Gastrocnemius medialis (tissue), 4 donors: ENCODE results near the gene PNPLA6. TPM values are rescaled to one million over a fixed set of nuclear protein-coding genes. Genes with fewer than 3 reads are reported as not detected.

Experiments
- ATAC-seq, 2 donors: fragments of 150-250 bp; one replicate each; pipeline ENCODE4 v1.9.1; 2016
- DNase-seq, 2 donors: peaks; one replicate each; pipeline ENCODE4 v3.0.0-alpha.2; 2019
- H3K27ac ChIP-seq, 4 donors: fragments of 200-600 bp; sonication (generic); 1 replicate in 1 of 4; 2 replicates in 3 of 4; pipeline ENCODE4 v1.5.1; 2016 to 2018; ENCODE audit warnings: mild to moderate bottlenecking in 2 of 4, moderate library complexity in 1 of 4
- H3K27me3 ChIP-seq, 3 donors: fragments of 200-600 bp; sonication (generic) in 2 of 3; 1 replicate in 1 of 3; 2 replicates in 2 of 3; pipeline versions ENCODE4 v1.5.1 to v1.6.0; 2016 to 2019; ENCODE audit warnings: mild to moderate bottlenecking in 1 of 3, moderate library complexity in 1 of 3
- H3K36me3 ChIP-seq, 2 donors: fragments of 200-600 bp; sonication (generic) in 1 of 2; one replicate each; pipeline ENCODE4 v1.5.1; 2017 to 2018
- H3K4me1 ChIP-seq, 2 donors: fragments of 200-600 bp; sonication (generic) in 1 of 2; one replicate each; pipeline ENCODE4 v1.5.1; 2016 to 2017; ENCODE audit warnings: mild to moderate bottlenecking in 2 of 2
- H3K4me3 ChIP-seq, 4 donors: fragments of 200-600 bp; sonication (generic) in 3 of 4; 1 replicate in 1 of 4; 2 replicates in 3 of 4; pipeline ENCODE4 v1.5.1; 2016 to 2019; ENCODE audit warnings: mild to moderate bottlenecking in 2 of 4
- H3K9me3 ChIP-seq, 3 donors: fragments of 200-600 bp; sonication (generic) in 2 of 3; 1 replicate in 1 of 3; 2 replicates in 2 of 3; pipeline ENCODE4 v1.5.1; 2016 to 2019
- POLR2A ChIP-seq, 2 donors: fragments of 450-650 bp; IDR thresholded peaks; one replicate each; pipeline ENCODE4 v1.6.1; 2017; ENCODE audit warnings: antibody characterized with exemption in 2 of 2, mild to moderate bottlenecking in 2 of 2, moderate library complexity in 2 of 2
- in situ Hi-C, 4 donors: fragments of 200-750 bp; cut with MboI; loops; one replicate each; pipeline versions ENCODE4 v1.15.0 to v1.8.0; 2017; ENCODE audit warnings: low sequenced_read_pairs in 4 of 4
- intact Hi-C: fragments of 100-400 bp; cut with DNase I; formaldehyde crosslinking; loops from one replicate; pipeline ENCODE4 v1.15.1; 2023; ENCODE audit warnings: low total_unique reads
- total RNA-seq, 4 donors: library from RNA; depleted of rRNA; stranded (reverse); fragments of >200 nt; gene quantifications; one replicate each; pipeline versions ENCODE4 v1.1.0 to v1.2.3, GENCODE V29; 2016
- TF ChIP-seq, protein P1 (sequence below), 5 experiments: fragments of 450-650 bp in 3 of 5; fragments of 200-600 bp in 2 of 5; sonication (generic) in 2 of 5; IDR thresholded peaks in 4 of 5; conservative IDR thresholded peaks in 1 of 5; 1 replicate in 4 of 5; 2 replicates in 1 of 5; pipeline ENCODE4 v1.5.1; 2016 to 2019; ENCODE audit warnings: antibody characterized with exemption in 5 of 5, mild to moderate bottlenecking in 3 of 5, moderate library complexity in 3 of 5

The PNPLA6 gene
- total RNA-seq, 4 donors from 2014 or later: 61.4 to 101 (median 75.1) TPM

DNA sequence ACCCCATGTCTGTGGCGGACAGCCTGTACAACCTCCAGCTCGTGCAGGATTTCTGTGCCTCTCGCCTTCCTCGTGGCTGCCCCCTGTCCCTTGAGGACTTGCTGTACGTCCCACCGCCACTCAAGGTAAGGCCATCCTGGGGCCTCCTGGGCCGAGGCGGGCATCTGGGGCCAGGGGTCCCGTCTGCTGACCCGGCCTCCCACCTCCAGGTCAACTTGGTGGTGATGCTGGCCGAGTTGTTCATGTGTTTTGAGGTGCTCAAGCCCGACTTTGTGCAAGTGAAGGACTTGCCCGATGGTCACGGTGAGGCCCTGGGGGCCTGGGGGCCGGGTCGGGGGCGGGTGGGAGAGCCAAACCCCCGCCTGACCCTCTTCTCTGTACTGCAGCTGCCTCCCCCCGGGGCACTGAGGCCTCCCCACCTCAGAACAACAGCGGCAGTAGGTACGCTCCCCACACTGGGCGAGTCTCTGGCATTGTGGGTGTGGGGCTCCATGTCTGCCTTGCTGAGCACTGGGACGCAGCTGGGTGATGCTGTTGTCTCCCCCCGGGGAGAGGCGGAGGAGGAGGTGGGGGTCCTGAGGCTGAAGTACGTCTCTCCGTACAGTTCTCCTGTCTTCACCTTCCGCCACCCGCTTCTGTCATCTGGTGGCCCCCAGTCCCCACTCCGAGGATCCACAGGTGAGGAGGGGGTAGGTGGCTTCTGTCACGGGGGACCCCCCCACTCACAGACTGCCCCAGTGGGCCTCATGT, 75.1 kb downstream of the PNPLA6 start:
- Histone ChIP-seq H3K4me1 (no peaks in the 10 kb centered on the region), H3K36me3 (no peaks in the 10 kb centered on the region), H3K4me3 (no peak overlapping the region), H3K27ac (no peak overlapping the region), H3K9me3 (no peaks in the 10 kb centered on the region), H3K27me3 (no peaks in the 10 kb centered on the region)
- ATAC-seq (no peak), DNase-seq (no peak)
- TF ChIP-seq POLR2A (IDR thresholded peaks at IDR 0.05): no peak
- TF ChIP-seq, protein P1, sequence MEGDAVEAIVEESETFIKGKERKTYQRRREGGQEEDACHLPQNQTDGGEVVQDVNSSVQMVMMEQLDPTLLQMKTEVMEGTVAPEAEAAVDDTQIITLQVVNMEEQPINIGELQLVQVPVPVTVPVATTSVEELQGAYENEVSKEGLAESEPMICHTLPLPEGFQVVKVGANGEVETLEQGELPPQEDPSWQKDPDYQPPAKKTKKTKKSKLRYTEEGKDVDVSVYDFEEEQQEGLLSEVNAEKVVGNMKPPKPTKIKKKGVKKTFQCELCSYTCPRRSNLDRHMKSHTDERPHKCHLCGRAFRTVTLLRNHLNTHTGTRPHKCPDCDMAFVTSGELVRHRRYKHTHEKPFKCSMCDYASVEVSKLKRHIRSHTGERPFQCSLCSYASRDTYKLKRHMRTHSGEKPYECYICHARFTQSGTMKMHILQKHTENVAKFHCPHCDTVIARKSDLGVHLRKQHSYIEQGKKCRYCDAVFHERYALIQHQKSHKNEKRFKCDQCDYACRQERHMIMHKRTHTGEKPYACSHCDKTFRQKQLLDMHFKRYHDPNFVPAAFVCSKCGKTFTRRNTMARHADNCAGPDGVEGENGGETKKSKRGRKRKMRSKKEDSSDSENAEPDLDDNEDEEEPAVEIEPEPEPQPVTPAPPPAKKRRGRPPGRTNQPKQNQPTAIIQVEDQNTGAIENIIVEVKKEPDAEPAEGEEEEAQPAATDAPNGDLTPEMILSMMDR (IDR thresholded peaks at IDR 0.05 in 4 of 5, conservative IDR thresholded peaks at IDR 0.05 in 1 of 5): no peak
- intact Hi-C loops: no loop called here
- in situ Hi-C loops: no loop called here

Other genes with a start within 250 kb of the PNPLA6 start
- 100 to 1,000 TPM in 1 of 4 donors, 10 to 100 TPM in 3; 54.0 to 226 (median 71.1) TPM for gene INSR, start 241.3 kb upstream of the PNPLA6 start, total RNA-seq
- 10 to 100 TPM in 2 of 4 donors, 1 to 10 TPM in 2; 7.9 to 11.3 (median 10.2) TPM for gene ARHGEF18, start 186.8 kb upstream of the PNPLA6 start, total RNA-seq
- gene PEX11G, start 46.7 kb upstream of the PNPLA6 start, total RNA-seq: 1 to 10 TPM in 2 of 4 donors, under 1 TPM in 1, not detected in 1; 0.51 to 1.4 (median 1.1) TPM
- 100 to 1,000 TPM in 2 of 4 donors, 10 to 100 TPM in 2; 69.8 to 139 (median 116) TPM for gene ZNF358, start 19.6 kb upstream of the PNPLA6 start, total RNA-seq
- gene MCOLN1, start 13.1 kb upstream of the PNPLA6 start, total RNA-seq: 10 to 100 TPM in 3 of 4 donors, 1 to 10 TPM in 1; 9.2 to 13.6 (median 11.5) TPM
- gene CAMSAP3, start 60.1 kb downstream of the PNPLA6 start, total RNA-seq: under 1 TPM in 2 of 4 donors, not detected in 2; 0.15 to 0.16 TPM
- 10 to 100 TPM; 29.6 to 51.2 (median 31.1) TPM for gene XAB2, start 93.8 kb downstream of the PNPLA6 start, total RNA-seq
- 10 to 100 TPM in 3 of 4 donors, 1 to 10 TPM in 1; 9.5 to 15.1 (median 12.9) TPM for gene PET100, start 94.1 kb downstream of the PNPLA6 start, total RNA-seq
- gene PCP2, start 98.0 kb downstream of the PNPLA6 start, total RNA-seq: not detected
- 1 to 10 TPM in 3 of 4 donors, under 1 TPM in 1; 0.87 to 3.7 (median 2.8) TPM for gene STXBP2, start 101.4 kb downstream of the PNPLA6 start, total RNA-seq
- 1 to 10 TPM in 1 of 4 donors, not detected in 3; 1.2 TPM for gene RETN, start 133.3 kb downstream of the PNPLA6 start, total RNA-seq
- gene MCEMP1, start 141.4 kb downstream of the PNPLA6 start, total RNA-seq: 1 to 10 TPM in 1 of 4 donors, under 1 TPM in 1, not detected in 2; 0.16 to 1.2 TPM
- gene TRAPPC5, start 145.1 kb downstream of the PNPLA6 start, total RNA-seq: 100 to 1,000 TPM; 109 to 146 (median 126) TPM
- not detected for gene FCER2, start 166.4 kb downstream of the PNPLA6 start, total RNA-seq
- under 1 TPM in 1 of 4 donors, not detected in 3; 0.86 TPM for gene CLEC4G, start 196.4 kb downstream of the PNPLA6 start, total RNA-seq
- gene CD209, start 211.8 kb downstream of the PNPLA6 start, total RNA-seq: 1 to 10 TPM in 3 of 4 donors, under 1 TPM in 1; 0.56 to 1.3 (median 1.0) TPM
- gene CLEC4M, start 227.5 kb downstream of the PNPLA6 start, total RNA-seq: not detected